CD14-positive monocyte (primary cell): Measurements from ENCODE around the gene ALG3. TPM values are rescaled to one million over a fixed set of nuclear protein-coding genes. Genes with fewer than 3 reads are reported as not detected.

Source experiments
- DNase-seq, 3 donors: peaks; one replicate each; pipeline ENCODE4 v3.0.0-alpha.2; 2011 to 2022
- H2AFZ ChIP-seq: 2 replicates; pipeline ENCODE4 v1.6.0; 2012; ENCODE audit warnings: mild to moderate bottlenecking, low read depth, low read length, inconsistent platforms; ENCODE audit not compliant: insufficient read depth, poor library complexity, severe bottlenecking
- H3K27ac ChIP-seq, 2 donors: 1 replicate in 1 of 2; 2 replicates in 1 of 2; pipeline ENCODE4 v1.5.1; 2012 to 2013; ENCODE audit warnings: low read length in 2 of 2, control low read depth in 1 of 2, inconsistent platforms in 1 of 2, low read depth in 1 of 2, mild to moderate bottlenecking in 1 of 2
- H3K27me3 ChIP-seq, 2 donors: one replicate each; pipeline versions ENCODE4 v1.6.0 to v1.6.1; 2011 to 2013; ENCODE audit warnings: low read length in 2 of 2; ENCODE audit not compliant: control insufficient read depth in 2 of 2, insufficient read depth in 2 of 2
- H3K36me3 ChIP-seq, 2 donors: replicated peaks in 1 of 2; 1 replicate in 1 of 2; 2 replicates in 1 of 2; pipeline versions ENCODE4 v1.5.1 to v1.6.1; 2012 to 2013; ENCODE audit warnings: low read length in 2 of 2, control low read depth in 1 of 2, inconsistent platforms in 1 of 2, mild to moderate bottlenecking in 1 of 2; ENCODE audit not compliant: insufficient read depth in 2 of 2, control insufficient read depth in 1 of 2
- H3K4me1 ChIP-seq, 2 donors: 1 replicate in 1 of 2; 2 replicates in 1 of 2; pipeline versions ENCODE4 v1.5.1 to v1.6.1; 2012 to 2013; ENCODE audit warnings: low read length in 2 of 2, control low read depth in 1 of 2, inconsistent platforms in 1 of 2, mild to moderate bottlenecking in 1 of 2, moderate library complexity in 1 of 2; ENCODE audit not compliant: insufficient read depth in 2 of 2, control insufficient read depth in 1 of 2
- H3K4me2 ChIP-seq: replicated peaks from 2 replicates; pipeline ENCODE3; 2012; ENCODE audit warnings: low read length, moderate library complexity, mild to moderate bottlenecking; ENCODE audit not compliant: poor library complexity, severe bottlenecking; ENCODE audit errors: extremely low read depth
- H3K4me3 ChIP-seq, 3 experiments: fragments of 200-600 bp in 1 of 3; sonication (generic) in 1 of 3; replicated peaks in 1 of 3; 1 replicate in 2 of 3; 2 replicates in 1 of 3; pipeline ENCODE4 v1.5.1; 2011 to 2013; ENCODE audit warnings: low read length in 3 of 3, mild to moderate bottlenecking in 3 of 3, control low read depth in 2 of 3, low read depth in 2 of 3, inconsistent platforms in 1 of 3, moderate library complexity in 1 of 3
- H3K79me2 ChIP-seq: 2 replicates; pipeline ENCODE4 v1.6.0; 2012; ENCODE audit warnings: mild to moderate bottlenecking, control low read depth, inconsistent platforms, low read length, moderate library complexity; ENCODE audit not compliant: insufficient read depth
- H3K9ac ChIP-seq: 2 replicates; pipeline ENCODE4 v1.6.0; 2017; ENCODE audit warnings: low read length, mild to moderate bottlenecking; ENCODE audit not compliant: insufficient read depth, poor library complexity, severe bottlenecking
- H3K9me3 ChIP-seq, 2 donors: replicated peaks in 1 of 2; 1 replicate in 1 of 2; 2 replicates in 1 of 2; pipeline versions ENCODE4 v1.5.1 to v1.6.1; 2012 to 2013; ENCODE audit warnings: low read length in 2 of 2, control low read depth in 1 of 2; ENCODE audit not compliant: control insufficient read depth in 1 of 2, insufficient read depth in 1 of 2
- H4K20me1 ChIP-seq: 2 replicates; pipeline ENCODE4 v1.6.0; 2012; ENCODE audit warnings: mild to moderate bottlenecking, low read length, control low read depth, moderate library complexity; ENCODE audit not compliant: insufficient read depth
- H3K27ac Mint-ChIP-seq, 7 donors: one replicate each; pipeline ENCODE4 v1.8.0; 2020; ENCODE audit warnings: mild to moderate bottlenecking in 7 of 7, mixed read lengths in 7 of 7, moderate library complexity in 6 of 7, inconsistent platforms in 2 of 7
- H3K27me3 Mint-ChIP-seq, 3 donors: one replicate each; pipeline ENCODE4 v1.8.0; 2021 to 2022; ENCODE audit warnings: low read depth in 3 of 3, mild to moderate bottlenecking in 3 of 3, mixed read lengths in 3 of 3, moderate library complexity in 3 of 3, inconsistent platforms in 1 of 3
- H3K36me3 Mint-ChIP-seq, 2 donors: one replicate each; pipeline ENCODE4 v1.8.0; 2020; ENCODE audit warnings: mixed read lengths in 2 of 2, inconsistent platforms in 1 of 2, mild to moderate bottlenecking in 1 of 2
- H3K4me1 Mint-ChIP-seq: one replicate; pipeline ENCODE4 v1.8.0; 2020; ENCODE audit warnings: mild to moderate bottlenecking, mixed read lengths
- H3K4me3 Mint-ChIP-seq, 2 donors: one replicate each; pipeline ENCODE4 v1.8.0; 2020; ENCODE audit warnings: mild to moderate bottlenecking in 2 of 2, mixed read lengths in 2 of 2, moderate library complexity in 1 of 2
- H3K9me3 Mint-ChIP-seq, 7 donors: one replicate each; pipeline ENCODE4 v1.8.0; 2020 to 2022; ENCODE audit warnings: mixed read lengths in 7 of 7, mild to moderate bottlenecking in 6 of 7, moderate library complexity in 6 of 7, inconsistent platforms in 2 of 7
- CTCF ChIP-seq: fragments of 200-600 bp; IDR thresholded peaks from one replicate; pipeline ENCODE4 v1.8.0; 2022; ENCODE audit warnings: antibody characterized with exemption, mild to moderate bottlenecking
- WGBS: methylation state at CpG from one replicate; pipeline ENCODE4 v1.1.5; 2013; ENCODE audit warnings: missing lambda C conversion rate; ENCODE audit not compliant: insufficient coverage; 5-methylcytosine and 5-hydroxymethylcytosine counted together
- intact Hi-C, 2 donors: fragments of 100-400 bp; cut with micrococcal nuclease; formaldehyde crosslinking; loops; one replicate each; pipeline versions ENCODE4 v1.15.0 to v1.15.1; 2023
- polyA plus RNA-seq, 3 donors: library from polyadenylated mRNA; depleted of rRNA in 1 of 3; unstranded in 2 of 3; stranded (reverse) in 1 of 3; fragments of 300-500 nt in 2 of 3; fragments of >200 nt in 1 of 3; fragmentation: Illumina TruSeq in 2 of 3; gene quantifications; 1 replicate in 2 of 3; 2 replicates in 1 of 3; pipeline ENCODE4 v1.2.3, GENCODE V29; 2012 to 2021

The ALG3 gene
- polyA plus RNA-seq, 3 donors, result 29.0 to 60.8 (median 56.4) TPM

GRCh38 chr3:184262764-184263179 lies 14.0 kb upstream of the ALG3 start:
- Histone ChIP-seq H3K9me3 (peaks cover 0 to 15% of the 10 kb centered on the region in 2 donors), H3K27me3 (peaks cover 37 to 71% of the 10 kb centered on the region in 2 donors), H3K36me3 (peaks cover 0 to 8% of the 10 kb centered on the region in 2 donors), H3K4me2 (no peak overlapping the region), H3K27ac (no peak overlapping the region), H4K20me1 (peaks cover 10% of the 10 kb centered on the region), H2AFZ (no peak overlapping the region), H3K79me2 (no peaks in the 10 kb centered on the region), H3K4me1 (peaks cover 18 to 22% of the 10 kb centered on the region in 2 donors), H3K9ac (no peak overlapping the region), H3K4me3 (no peak overlapping the region)
- no peak overlapping the region for H3K27ac Mint-ChIP-seq
- peaks cover 21 to 30% of the 10 kb centered on the region in 2 donors for H3K36me3 Mint-ChIP-seq
- 8% methylated on average over 10 of the region's 15 CpGs for WGBS
- peaks cover 3 to 44% (median 24%) of the 10 kb centered on the region in 7 donors for H3K9me3 Mint-ChIP-seq
- H3K4me3 Mint-ChIP-seq, result peak overlapping the region; percentile 16 to 89
- intact Hi-C loops, result no loop called here
- TF ChIP-seq CTCF, result no peak
- peaks cover 60 to 83% (median 75%) of the 10 kb centered on the region in 3 donors for H3K27me3 Mint-ChIP-seq
- no peak for DNase-seq
- H3K4me1 Mint-ChIP-seq, result peaks cover 23% of the 10 kb centered on the region

DNA sequence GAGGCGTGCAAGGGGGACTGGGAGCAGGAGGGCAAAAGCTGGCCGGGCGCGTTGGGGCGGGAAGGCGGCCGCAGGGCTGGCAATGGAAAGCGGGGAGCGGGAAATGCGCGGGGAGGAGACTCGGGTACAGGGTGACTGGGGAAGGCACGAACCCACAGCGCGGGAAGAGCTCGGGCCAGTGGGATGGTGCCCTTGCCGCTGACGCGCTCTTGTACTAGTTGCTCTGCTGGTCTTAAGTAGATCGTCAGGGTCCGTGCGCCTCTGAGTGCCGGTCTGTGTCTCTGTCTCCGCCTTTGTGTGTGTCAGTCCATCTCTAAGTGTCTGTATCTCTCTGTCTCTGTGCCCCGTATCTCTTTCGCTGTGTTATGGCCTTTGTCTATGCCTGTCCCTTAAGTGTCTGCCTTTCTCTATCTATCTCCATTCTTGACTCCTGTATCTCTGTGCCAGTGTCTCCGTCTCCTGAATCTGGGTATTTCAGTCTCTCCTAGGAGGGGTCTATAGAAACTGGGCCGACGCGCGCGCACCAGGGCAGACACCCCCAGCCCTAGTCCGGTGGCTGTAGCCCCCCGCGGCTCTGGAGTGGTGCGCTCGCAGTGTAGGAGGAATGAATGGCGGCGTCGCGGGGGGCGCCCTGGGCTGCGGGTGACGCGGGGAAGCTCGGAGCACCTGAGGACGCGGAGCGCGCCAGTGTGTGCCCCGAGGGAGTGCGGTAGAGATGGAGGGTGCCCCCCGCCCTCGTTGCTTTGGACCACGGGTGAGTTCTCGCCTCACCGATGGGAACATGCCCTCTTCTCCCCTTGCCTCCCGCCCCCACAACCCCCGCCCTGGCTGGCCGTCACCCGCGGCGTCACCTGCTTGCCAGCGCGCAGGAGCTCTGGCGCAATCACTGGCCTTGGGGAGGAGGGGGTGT lies 13.3 kb upstream of the ALG3 start:
- TF ChIP-seq CTCF, result no peak
- H3K36me3 ChIP-seq, result peaks cover 0 to 8% of the 10 kb centered on the region in 2 donors
- intact Hi-C loops, result no loop called here
- H3K36me3 Mint-ChIP-seq, result peaks cover 25 to 34% of the 10 kb centered on the region in 2 donors
- H4K20me1 ChIP-seq, result peaks cover 10% of the 10 kb centered on the region
- DNase-seq, result peak in 2 of 3 donors; percentile 21 to 29
- peaks cover 23% of the 10 kb centered on the region for H3K4me1 Mint-ChIP-seq
- H3K9me3 ChIP-seq, result peaks cover 0 to 15% of the 10 kb centered on the region in 2 donors
- H3K4me3 ChIP-seq, result peak overlapping the region in 2 of 3 experiments; percentile 9 to 69
- no peak overlapping the region for H2AFZ ChIP-seq
- H3K9ac ChIP-seq, result no peak overlapping the region
- H3K9me3 Mint-ChIP-seq, result peaks cover under 1 to 40% (median 20%) of the 10 kb centered on the region in 7 donors
- peak overlapping the region in 3 of 7 donors; percentile 12 to 36 (median 35) for H3K27ac Mint-ChIP-seq
- H3K27me3 Mint-ChIP-seq, result peaks cover 55 to 79% (median 71%) of the 10 kb centered on the region in 3 donors
- peaks cover 37 to 66% of the 10 kb centered on the region in 2 donors for H3K27me3 ChIP-seq
- H3K79me2 ChIP-seq, result no peaks in the 10 kb centered on the region
- peak overlapping the region; percentile 74 for H3K4me2 ChIP-seq
- peak overlapping the region; percentile 80 to 89 for H3K4me3 Mint-ChIP-seq
- 3% methylated on average over 44 of the region's 66 CpGs for WGBS
- H3K27ac ChIP-seq, result no peak overlapping the region
- H3K4me1 ChIP-seq, result peaks cover 18 to 22% of the 10 kb centered on the region in 2 donors
